GM21825 (cell line): ENCODE results near the gene CDH2.

ENCODE experiments used
- ATAC-seq: cut with Tn5 transposase; IDR thresholded peaks from one replicate; pipeline ENCODE4 v1.9.1; 2021; ENCODE audit warnings: mild to moderate bottlenecking, moderate library complexity; ENCODE audit not compliant: unreplicated experiment

Gene CDH2

DNA sequence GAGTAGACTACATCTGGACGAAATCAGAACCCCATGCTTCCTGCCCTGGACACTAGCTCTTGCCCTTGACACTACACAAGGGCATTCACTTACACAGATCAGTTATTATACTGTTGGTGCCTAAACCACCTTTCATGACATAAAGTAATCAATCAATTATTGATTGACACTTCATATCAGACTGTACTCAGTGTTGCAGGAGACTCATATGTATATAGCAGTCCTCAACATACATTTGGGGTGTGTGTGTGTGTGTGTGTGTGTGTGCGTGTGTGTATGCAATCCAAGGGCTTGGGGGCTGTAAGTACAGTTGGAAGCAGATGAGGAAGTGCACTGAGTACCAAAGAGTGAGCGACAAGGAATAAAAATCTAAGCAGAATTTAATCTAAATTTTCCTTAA, 5.1 kb downstream of the CDH2 start:
- no peak for ATAC-seq

DNA sequence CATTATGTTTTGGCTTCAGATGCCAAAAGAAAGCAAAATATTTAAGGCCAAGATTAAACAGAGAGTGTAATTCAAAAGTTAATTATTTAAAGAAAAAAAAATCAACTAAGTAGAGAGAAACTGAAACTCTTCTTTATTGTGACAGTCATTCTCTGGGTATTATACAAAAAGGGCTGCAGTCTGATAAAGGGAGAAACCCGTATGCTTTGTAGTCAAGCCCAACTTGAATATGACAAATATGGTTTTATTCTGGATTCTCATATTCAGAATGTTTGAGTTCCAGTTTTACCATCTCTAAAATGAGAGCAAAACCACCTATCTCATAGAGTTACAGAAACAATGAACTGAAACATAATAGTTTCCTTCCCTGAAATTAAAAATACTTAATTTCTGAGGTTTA, 8.2 kb downstream of the CDH2 start:
- no peak for ATAC-seq

DNA sequence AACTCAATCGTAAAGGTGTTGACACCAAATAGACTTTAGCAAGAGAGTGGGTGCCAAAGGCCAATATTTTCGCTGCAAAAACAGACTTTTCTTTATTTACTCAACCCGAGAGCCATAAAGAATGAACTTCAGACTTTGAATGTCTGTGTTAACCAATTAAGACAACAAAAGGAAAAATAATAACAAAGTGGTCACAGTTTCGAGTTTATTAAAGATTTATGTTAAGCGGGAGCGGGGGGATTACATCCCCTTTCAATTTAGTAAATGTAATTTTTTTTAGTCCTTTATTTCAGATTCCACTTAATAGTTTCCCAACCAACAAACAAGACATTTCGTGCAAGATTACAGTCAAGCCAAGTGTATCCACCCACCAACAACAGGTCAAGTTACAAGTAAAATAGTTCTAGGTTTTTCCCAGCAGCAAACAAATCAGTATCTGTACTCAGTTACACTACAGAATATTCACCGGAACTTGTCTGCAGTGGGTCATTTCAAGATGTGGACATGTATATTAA, 9.0 kb downstream of the CDH2 start:
- no peak for ATAC-seq

DNA sequence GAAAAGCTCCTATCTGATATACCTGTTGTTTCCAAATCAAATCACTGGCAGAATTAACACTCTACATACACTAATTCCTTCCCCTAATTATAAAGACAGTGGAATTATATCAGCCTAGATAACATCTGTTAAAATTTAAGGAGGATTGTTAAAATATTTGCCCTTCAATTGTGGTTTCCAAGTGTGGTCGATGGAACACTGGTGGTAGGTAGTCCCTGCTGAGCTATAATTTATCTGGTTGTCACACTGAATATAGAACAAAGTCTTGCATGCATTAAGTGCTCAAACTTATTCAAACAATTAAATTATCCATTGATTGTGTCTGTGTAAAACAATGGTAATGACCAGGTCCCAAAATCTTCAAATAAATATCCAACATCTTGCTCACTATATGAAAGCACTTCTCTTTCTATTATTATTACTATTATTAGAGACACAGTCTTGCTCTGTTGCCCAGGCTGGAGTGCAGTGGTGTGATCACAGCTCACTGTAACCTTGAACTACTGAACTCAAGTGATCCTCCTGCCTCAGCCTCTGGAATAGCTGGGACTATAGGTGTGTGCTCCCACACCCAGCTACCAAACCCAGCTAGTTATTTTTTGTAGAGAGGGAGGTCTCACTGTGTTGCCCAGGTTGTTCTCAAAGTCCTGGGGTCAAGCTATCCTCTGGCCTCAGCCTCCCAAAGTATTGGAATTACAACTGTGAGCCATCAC, 12.0 kb downstream of the CDH2 start:
- no peak for ATAC-seq

GRCh38 chr18:28163201-28163775, 13.6 kb downstream of the CDH2 start:
- ATAC-seq, result no peak

- no peak for ATAC-seq
These were observed 15.0 kb downstream of the CDH2 start for GRCh38 chr18:28161608-28162599.

GRCh38 chr18:28159055-28159454, 17.9 kb downstream of the CDH2 start:
- no peak for ATAC-seq

GRCh38 chr18:28158083-28158581, 18.8 kb downstream of the CDH2 start:
- no peak for ATAC-seq

DNA sequence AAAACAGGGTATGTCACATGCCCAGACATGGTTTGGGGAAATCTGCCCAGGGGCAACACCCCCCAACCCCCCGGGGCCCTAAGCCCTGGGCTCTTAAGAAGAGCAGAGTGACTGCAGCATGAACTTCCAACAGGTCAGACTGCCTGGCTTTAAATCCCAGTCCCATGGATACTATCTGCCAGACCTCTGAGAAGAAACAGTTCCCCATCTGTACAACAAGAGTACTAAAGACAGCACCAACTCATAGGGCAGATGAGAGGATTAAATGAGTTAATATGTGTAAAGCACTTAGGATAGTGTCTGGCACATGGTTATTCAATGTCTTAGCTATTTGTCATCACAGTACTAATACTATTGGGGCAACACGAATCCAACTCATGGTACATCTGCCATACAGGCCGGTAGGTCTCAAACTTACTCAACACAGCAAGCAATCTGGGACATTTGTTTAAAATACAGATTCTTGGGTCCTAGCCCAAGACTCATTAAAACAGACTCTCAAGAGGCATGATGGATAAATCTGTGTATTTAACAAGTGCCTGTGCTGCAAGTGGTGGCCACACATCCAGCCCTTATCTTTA, 23.4 kb downstream of the CDH2 start:
- ATAC-seq, result no peak

DNA sequence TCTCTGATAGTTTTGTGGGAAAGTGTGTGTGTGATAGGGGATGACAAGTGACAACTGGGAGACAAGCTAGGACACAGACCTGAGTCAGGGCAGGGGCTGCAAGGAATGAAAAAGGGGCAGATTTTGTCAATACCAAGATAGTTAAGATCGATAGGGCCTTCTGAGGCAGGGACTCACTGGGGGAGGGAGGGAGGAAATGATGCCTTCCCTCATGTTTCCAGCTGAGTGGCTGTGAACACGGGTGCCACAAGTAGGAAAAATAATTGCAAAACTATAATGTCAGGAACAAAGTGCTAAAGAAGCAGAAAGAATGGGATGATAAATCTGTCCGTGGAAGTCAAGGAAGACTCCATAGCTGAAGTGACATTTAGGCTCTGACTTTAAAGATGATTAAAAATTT, 24.2 kb downstream of the CDH2 start:
- no peak for ATAC-seq

GRCh38 chr18:28152354-28152753, 24.6 kb downstream of the CDH2 start:
- no peak for ATAC-seq

- ATAC-seq, result no peak
These were observed 25.5 kb downstream of the CDH2 start for GRCh38 chr18:28151434-28151833.

- no peak for ATAC-seq
These were observed 26.0 kb downstream of the CDH2 start for GRCh38 chr18:28150925-28151324.

GRCh38 chr18:28149810-28150420, 27.0 kb downstream of the CDH2 start:
- no peak for ATAC-seq

DNA sequence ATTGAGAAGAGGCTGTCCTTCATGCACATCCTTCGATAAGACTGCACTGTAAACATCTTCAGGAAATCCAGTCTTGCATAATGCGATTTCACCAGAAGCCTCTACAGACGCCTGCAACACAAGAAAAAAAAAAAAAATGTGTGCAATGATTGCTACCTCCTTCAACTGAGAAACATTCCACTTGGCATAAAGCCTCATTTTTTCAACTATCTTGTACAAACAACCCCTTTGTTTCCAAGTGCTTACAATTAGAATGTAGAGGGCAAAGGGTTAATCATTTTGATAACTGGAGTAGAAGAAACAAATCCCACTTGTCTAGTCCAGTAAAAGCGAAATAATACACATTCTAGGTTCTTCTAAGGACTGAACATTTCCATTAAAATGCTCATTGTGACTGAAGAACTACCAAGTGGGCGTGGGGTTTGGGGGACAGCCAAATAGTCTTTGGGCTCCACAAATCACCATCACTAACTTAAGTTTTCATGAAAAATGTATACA, 29.2 kb downstream of the CDH2 start:
- ATAC-seq, result no peak

DNA sequence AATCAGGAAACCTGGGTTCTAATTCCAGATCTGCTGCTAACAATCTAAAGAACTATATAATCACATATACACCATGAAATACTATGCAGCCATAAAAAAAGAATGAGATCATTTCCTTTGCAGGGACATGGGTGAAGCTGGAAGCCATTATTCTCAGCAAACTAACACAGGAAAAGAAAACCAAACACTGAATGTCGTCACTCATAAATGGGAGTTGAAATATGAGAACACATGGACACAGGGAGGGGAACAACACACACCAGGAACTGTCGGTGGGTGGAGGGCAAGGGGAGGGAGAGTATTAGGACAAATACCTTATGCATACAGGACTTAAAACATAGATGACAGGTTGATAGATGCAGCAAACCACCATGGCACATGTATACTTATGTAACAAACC, 33.2 kb downstream of the CDH2 start:
- no peak for ATAC-seq

GRCh38 chr18:28138816-28139215, 38.1 kb downstream of the CDH2 start:
- no peak for ATAC-seq

GRCh38 chr18:28136071-28136470, 40.9 kb downstream of the CDH2 start:
- ATAC-seq, result no peak

DNA sequence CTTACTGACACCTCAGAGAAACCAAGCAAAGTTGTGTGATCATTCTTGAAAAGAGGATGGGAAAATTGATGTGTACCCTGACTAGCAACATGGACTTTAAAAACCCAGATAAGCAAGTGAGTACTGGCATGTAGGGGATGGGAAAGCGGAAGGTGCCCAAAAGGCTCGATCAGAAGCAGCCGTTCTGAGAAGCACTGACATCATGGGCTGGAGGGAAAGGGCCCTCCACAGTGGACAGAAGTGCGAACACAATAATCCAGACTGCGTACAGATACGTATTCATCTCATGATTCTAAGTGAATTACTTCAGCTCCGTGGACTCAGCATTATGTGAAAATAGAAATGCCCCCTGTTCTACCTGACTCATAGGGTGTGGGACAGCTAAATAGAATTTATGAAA, 42.2 kb downstream of the CDH2 start:
- no peak for ATAC-seq

DNA sequence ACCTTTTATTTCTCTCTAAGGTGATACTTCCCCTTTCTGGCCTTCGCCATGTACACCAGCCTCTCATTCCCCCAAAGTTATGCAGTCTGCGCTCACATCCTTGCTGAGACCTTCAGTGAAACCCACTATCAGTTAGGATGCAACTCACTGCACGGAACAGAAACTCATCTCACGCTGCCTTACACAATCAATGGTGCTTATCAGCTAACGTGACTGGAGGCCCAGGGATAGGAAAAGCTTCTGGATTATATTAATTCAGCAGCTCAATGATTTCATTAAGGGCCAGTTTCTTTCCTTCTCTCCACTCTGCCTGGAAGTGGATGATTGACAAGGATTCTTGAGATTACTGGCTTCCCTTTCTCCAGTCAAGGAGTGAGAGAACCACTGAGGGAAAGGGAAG, 44.8 kb downstream of the CDH2 start:
- no peak for ATAC-seq

GRCh38 chr18:28128659-28128980, 48.3 kb downstream of the CDH2 start:
- ATAC-seq, result no peak
